Superior temporal gyrus (tissue), 1 donor: ENCODE measurements around the gene TNRC6B.
"Not testable (repeated sequence)": the region's sequence is repeated elsewhere in the genome, so short reads cannot be mapped to it uniquely, and the experiment has no call there.

ENCODE experiments used
- DNase-seq: peaks from one replicate; pipeline ENCODE4 v3.0.0-alpha.2; 2016; ENCODE audit errors: extremely low spot score

Gene TNRC6B

DNA sequence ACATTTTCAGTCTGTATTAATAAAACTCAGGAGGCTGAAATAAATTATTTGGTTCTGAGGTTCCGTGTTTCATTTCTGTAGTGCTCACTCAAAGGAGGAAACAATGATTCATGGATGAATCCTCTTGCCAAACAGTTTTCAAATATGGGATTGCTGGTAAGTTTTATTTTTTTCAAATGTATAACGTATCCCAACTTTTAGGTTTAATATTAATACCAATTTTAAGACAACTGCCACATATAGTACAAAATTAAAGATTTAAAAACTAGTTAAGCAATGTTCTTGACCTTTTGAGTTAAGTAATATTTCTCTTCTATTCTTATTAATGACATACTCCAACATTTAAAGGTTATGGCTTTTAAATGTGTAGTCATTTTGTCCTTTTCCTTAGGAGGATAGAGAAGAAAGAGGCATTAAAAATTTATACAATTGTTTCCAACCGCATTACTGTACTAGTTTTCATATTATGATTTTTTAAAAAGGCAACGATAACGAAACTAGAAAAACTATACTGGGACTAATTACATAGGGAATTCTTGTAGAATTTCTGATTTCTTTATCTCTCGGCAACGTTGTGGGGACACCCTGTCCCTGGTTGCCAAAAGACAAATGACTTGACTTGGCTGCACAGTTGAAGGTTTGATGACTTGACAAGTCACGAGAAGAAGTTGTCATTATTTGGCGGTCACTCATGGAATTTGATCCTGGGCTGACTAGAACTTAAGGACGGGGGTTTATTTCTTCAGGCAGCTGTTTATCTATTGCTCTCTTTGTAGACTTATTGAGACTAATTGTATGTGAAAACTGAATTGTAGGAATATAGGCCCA is 99.5 kb downstream of the TNRC6B start:
- no peak for DNase-seq

GRCh38 chr22:40279017-40279416 is 101.3 kb downstream of the TNRC6B start:
- DNase-seq = no peak

- DNase-seq = no peak
Observed at GRCh38 chr22:40281717-40282116, 104.0 kb downstream of the TNRC6B start.

DNA sequence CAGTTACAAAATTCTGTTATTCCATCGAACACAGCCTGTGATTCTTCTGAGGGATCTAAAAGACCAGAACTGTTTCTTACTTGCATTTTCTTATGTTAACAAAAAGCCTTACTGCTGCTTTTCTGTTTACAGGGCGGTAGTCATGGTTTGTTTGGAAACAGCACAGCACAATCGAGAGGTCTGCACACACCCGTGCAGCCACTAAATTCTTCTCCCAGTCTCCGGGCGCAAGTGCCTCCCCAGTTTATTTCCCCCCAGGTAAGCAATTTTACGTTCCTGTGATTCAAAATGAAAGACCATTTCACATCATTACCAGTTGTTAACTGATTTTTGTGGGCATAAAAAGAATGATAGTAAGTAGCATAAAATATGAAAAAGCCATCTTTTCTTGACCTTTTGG is 107.8 kb downstream of the TNRC6B start:
- no peak for DNase-seq

GRCh38 chr22:40289991-40290459 is 112.3 kb downstream of the TNRC6B start:
- no peak for DNase-seq

DNA sequence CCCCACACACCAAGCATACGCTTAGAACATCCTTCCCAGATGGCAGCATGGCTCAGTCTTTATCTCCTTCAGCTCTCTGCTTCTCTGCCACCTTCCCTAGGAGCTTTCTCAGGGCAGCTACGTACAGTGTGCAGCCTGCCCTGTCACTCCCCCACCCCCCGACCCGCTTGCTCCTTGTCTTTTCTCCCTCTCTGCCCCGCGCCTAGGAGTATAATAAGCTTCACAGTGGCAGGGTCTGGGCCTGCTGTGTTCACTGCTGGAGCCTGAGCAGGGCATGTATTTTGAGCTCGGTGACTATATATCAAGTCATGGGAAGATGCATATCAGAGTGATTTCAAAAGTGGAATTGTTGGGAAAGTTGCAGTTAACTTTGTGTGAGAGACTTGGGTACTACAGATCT is 112.8 kb downstream of the TNRC6B start:
- no peak for DNase-seq

GRCh38 chr22:40294696-40295095 is 117.0 kb downstream of the TNRC6B start:
- no peak for DNase-seq

DNA sequence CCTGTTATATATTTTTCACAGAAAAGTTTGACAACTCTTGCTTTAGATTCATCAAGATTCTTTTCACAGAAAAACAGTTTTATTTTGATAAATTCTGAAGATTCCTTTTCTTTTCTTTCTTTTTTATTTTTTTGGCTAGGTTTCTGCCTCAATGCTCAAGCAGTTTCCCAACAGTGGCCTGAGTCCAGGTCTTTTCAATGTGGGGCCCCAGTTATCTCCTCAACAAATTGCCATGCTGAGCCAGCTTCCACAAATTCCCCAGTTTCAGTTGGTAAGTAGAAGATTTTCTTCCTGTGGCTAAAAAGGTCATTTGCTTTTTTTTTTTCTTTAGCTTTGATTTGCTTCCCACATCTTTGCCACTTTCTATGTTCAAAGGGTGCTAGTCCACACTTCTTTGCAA is 122.6 kb downstream of the TNRC6B start:
- no peak for DNase-seq

- no peak for DNase-seq
Observed at GRCh38 chr22:40300884-40301672, 123.4 kb downstream of the TNRC6B start.

DNA sequence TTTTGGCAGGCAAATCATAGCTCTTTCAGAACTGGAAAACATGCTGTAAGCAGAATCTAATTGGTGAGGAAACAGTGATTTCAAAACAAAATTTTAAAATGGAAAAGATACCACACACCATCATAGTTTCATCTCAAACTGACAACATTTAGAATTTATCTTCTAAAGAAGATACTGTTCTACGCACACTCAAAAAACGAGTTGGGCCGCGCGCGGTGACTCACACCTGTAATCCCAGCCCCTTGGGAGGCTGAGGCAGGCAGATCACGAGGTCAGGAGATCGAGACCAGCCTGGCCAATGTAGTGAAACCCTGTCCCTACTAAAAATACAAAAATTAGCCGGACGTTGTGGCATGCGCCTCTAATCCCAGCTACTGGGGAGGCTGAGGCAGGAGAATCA is 124.4 kb downstream of the TNRC6B start:
- DNase-seq = no peak

DNA sequence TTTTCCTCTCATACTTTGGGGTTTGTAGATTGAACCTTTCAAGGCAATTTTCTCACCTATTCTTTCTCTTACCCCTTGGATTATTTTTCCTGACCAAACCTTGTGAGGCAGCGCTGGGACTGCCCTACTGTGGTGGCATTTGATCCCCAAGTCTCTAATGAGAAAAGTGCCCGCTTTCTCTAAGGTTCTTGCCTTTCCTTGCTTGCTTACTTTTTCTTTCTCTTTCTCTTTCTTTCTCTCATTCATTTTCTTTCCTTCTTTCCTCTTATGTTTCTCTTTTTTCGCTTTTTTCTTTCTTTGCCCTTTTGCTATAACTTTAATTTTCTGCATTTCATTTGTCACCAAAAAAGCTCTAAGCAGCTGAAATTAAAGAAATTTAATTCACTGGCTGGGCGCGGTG is 127.9 kb downstream of the TNRC6B start:
- DNase-seq = no peak

DNA sequence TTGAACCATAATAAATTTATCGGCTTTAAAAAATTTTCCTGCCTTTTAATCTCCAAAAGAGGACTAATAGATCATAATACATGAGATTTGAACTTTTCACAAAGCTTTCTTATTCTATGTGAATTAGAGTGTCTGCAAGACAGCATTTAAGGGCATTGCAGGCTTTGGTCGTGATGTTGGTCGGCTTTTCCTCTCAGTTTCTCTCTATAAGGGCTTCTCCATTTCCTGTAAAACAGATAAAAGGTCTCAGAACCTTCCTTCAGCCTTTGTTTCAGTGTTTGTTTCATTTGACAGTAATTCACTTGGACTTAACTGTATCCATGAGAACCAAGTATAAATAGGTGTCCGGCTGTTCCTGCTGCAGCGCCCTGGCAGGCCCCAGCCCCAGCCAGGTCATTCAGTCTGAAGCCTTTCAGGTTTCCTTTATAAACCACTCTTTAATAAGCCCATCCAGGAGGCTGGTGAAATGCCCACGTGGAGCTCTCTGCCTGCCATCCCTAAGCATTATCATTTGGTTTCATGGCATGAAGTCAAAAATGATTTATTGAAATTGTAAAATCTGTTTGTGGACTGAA is 131.4 kb downstream of the TNRC6B start:
- DNase-seq = no peak

- DNase-seq = no peak
Observed at GRCh38 chr22:40309631-40310030, 131.9 kb downstream of the TNRC6B start.

DNA sequence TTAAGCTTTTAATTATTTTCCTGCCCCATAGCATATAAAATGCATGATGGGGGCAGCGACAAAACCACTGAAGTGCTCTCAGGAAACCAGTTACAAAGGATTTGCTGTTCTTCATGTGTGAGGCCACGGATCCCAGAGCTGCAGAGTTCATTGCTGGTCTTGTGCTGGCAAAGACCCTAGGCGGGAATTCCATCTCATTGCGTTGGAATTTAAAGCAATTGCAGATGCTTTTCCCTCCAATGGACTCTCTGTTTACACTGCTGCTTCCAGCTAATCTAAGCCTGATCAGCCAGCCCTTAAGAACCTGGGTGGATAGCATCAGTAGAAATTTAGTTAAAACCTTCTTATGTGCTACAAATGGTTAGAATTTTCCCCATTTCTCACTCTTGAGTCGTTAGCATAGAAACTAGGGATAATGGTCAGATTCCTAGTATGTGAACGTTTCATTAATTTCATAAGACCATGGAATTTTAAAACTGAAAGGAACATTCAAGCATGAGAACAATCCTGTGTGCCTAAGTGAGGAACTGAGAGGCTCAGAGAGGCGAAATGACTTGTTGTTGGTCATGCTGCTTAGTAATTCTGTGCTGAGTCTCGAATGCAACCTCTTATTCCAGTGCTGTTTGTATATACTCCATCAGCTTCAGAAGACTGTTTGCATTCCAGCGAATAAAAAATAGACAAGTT is 132.5 kb downstream of the TNRC6B start:
- DNase-seq = peak; percentile 9

GRCh38 chr22:40310768-40311120 is 133.0 kb downstream of the TNRC6B start:
- peak; percentile 3 for DNase-seq

DNA sequence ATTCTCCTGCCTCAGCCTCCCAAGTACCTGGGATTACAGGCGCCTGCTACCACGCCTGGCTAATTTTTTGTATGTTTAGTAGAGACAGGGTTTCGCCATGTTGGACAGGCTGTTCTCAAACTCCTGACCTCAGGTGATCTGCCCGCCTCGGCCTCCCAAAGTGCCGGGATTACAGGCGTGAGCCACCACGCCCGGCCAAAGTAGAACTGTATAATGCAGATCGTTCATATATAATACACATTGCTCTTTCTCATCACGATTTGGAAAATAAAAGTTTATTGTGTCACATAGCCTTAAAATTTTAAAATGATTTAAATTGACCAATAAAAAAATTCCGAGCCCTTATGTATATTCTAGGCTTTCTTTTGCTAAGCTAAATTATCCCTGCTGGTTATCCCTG is 133.9 kb downstream of the TNRC6B start:
- DNase-seq = not testable (repeated sequence)

DNA sequence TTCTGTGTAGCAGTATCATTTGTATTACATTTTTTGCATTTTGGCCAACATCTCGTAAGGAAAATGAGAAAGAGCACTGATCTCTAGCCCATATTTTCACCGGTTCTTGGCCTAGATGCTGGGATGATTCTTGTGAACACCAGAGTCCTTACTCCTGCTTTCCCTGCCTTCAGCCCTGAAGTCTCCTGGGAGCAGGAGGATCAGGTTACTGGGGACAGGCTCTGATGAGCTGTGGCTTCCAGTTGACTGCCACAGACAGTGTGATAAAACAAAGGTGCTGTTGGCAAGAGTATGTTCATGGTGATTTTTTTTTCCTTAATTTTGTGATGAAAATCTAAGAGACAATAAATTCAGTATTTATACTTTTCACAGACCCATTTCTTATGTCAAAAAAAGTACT is 134.3 kb downstream of the TNRC6B start:
- no peak for DNase-seq

DNA sequence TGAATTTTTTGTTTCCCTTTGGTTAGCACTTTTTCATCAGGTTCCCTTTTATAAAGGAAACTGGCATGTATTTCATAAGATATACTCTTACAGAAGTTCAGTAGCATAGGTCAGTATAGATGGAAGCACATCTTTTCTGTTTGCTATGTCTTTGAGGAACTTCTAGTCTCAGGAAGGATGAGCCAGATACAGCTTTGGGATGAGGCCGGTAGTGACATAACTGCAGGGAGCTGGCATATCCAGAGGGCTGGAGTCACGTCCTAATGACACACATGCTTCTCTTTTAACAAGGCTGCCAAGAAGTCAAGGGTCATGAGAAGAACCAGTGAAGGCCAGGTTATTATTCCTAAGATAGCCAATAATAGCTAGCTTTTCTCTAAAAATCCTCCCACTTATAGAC is 135.3 kb downstream of the TNRC6B start:
- DNase-seq = no peak

DNA sequence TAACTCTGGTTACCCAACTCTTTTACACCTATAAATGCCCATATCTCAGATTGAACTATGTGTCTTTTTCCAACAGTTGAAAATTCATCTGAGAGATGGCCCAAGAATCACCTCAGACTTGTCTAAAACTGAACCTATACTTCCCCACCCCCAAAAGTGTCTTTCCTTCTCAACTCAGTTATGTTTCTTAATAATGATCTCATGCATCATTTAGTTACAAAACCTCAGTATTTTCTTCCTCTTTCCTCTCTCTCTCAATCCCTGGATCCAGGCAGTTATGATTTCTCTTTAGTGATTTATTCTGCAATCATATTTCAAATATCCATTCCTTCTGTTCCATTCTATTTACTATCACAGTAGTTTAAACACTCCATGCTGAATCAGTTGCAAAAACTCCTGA is 136.3 kb downstream of the TNRC6B start:
- no peak for DNase-seq

DNA sequence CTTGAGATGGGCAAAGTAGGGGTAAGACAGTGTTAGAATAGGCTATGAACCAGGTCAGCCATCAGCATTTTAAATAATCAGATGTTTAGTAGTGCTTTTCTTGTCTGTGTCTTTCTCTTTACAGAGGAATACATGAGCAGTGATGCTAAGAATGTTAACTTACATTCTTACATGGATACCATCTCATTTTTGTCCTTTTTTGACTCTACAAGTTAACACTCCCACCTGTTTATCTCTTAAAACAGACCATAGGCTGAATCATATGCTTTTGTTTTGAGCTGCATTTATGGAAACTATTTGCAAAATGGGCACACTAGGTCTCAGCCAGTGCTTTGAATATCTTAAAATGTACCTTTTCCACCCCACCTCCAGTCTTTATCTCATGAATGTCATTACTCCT is 143.0 kb downstream of the TNRC6B start:
- no peak for DNase-seq

DNA sequence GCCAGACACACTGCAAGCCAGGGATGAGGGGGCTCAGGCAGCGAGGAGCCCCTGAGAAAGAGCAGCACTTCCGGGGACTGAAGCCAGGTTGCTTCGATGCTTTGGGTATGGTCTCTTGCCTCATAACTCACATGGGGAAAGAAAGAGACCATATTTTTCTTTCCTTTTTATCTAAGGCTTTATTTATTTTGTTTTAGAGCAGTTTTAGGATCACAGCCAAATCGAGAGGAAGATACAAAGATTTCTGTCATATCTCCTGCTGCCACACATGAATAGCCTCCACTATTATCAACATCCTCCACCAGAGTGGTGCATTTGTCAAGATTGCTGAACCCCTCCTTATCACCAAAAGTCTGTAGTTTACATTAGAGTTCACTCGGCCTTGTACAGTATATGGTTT is 144.3 kb downstream of the TNRC6B start:
- no peak for DNase-seq

- DNase-seq = no peak
Observed at GRCh38 chr22:40322818-40323447, 145.2 kb downstream of the TNRC6B start.
